Measurements from ENCODE around the gene LTO1.

DNA sequence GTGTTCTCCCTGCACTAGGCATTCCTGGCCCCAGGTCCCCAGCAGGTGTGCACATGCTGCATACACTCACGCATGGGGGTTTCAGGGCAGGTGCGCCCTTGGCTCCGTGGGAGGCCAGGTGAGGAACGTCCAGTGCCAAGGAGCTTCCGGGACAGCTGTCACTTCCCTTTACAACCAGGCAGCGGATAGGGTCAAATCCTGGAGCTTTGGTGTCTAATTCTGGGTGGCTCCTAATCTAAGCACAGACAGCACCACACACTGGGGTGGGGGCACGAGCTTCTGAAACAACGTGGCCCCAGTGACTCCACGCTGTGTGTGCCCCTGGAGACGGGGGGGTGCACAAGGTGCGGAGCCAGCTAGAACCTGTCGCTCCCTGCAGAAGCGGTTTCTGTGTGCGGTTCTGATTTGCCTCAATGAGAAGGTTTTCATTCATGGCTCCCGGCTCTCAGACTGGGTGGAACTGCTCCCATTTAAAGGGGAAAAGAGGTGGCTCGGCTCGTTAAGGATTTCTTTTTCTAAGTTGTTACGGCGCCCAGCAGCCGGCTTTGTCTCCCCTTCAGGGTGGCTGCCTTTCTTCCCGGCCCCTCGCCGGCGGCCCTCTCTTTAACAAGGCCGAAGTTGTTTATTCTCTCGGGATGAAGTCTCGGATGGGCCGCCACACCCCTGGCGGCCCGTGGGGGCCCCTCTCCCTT lies 29.2 kb downstream of the LTO1 start:
- TF ChIP-seq, protein P1, sequence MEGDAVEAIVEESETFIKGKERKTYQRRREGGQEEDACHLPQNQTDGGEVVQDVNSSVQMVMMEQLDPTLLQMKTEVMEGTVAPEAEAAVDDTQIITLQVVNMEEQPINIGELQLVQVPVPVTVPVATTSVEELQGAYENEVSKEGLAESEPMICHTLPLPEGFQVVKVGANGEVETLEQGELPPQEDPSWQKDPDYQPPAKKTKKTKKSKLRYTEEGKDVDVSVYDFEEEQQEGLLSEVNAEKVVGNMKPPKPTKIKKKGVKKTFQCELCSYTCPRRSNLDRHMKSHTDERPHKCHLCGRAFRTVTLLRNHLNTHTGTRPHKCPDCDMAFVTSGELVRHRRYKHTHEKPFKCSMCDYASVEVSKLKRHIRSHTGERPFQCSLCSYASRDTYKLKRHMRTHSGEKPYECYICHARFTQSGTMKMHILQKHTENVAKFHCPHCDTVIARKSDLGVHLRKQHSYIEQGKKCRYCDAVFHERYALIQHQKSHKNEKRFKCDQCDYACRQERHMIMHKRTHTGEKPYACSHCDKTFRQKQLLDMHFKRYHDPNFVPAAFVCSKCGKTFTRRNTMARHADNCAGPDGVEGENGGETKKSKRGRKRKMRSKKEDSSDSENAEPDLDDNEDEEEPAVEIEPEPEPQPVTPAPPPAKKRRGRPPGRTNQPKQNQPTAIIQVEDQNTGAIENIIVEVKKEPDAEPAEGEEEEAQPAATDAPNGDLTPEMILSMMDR (IDR thresholded peaks at IDR 0.05): no peak
- TF ChIP-seq POLR2A (IDR thresholded peaks at IDR 0.05): peak in 1 of 3 donors; percentile 12

Measured in body of pancreas (tissue), 4 donors.